Adipose tissue (tissue), 3 donors: ENCODE data around the gene DCLK2. TPM values are rescaled to one million over a fixed set of nuclear protein-coding genes. Genes with fewer than 3 reads are reported as not detected.

Experiments
- H3K27ac ChIP-seq: one replicate; pipeline ENCODE4 v1.5.1; 2013; ENCODE audit warnings: low read depth, low read length
- WGBS, 3 donors: extraction: QIAGEN DNeasy Blood & Tissue Kit; methylation state at CpG; one replicate each; pipeline ENCODE4 v1.1.7; 2013; 5-methylcytosine and 5-hydroxymethylcytosine counted together
- polyA plus RNA-seq, 3 donors: library from polyadenylated mRNA; stranded (reverse); fragments of 200-250 nt; gene quantifications; one replicate each; pipeline ENCODE4 v1.2.3, GENCODE V29; 2013
- donor health status: healthy with polysubstance abuse.
- donor health status: Bipolar disorder and iron deficiency.
- donor health status: healthy.

The DCLK2 gene
- polyA plus RNA-seq, 3 donors: 0.93 to 3.7 (median 2.3) TPM

DNA sequence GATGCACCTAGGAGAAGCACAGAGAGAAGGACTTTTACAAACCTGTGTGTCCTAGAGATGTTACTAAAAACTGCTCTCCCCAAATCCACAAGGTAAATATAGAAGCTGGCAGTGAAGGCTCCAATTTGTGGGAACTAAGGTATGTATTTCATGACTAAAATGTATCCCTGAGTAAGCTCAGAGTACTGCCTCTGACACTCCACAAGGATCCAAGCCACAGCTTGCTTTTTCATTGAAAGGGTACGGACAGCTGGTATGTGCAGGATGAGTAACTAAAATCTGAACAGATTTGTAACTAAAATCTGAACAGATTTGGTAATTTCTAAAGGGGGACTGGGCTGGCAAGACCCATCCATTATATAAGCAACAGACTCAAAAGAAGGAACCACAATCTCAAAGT lies 187.6 kb downstream of the DCLK2 start:
- 100% methylated on average over 1 of the region's 1 CpG for WGBS, 3 donors
- H3K27ac ChIP-seq: no peak overlapping the region

DNA sequence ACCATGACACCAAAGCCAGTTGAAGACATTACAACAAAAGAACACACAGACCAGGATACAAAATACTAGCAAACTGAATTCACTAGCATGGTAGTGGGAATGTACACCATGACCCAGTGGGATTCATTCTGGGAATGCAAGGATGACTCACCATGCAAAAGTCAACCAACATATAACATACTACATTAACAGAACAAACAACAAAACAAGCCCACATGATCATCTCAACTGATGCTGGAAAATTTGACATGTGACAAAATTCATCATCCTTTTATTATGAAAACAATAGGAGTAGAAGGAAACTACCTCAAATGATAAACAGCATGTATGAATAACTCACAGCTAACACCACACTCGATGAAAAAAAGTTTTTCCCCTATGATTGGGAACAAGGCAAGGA lies 190.2 kb downstream of the DCLK2 start:
- WGBS, 3 donors: 92 to 100% (median 97%) methylated on average over 1 of the region's 1 CpG
- no peak overlapping the region for H3K27ac ChIP-seq

DNA sequence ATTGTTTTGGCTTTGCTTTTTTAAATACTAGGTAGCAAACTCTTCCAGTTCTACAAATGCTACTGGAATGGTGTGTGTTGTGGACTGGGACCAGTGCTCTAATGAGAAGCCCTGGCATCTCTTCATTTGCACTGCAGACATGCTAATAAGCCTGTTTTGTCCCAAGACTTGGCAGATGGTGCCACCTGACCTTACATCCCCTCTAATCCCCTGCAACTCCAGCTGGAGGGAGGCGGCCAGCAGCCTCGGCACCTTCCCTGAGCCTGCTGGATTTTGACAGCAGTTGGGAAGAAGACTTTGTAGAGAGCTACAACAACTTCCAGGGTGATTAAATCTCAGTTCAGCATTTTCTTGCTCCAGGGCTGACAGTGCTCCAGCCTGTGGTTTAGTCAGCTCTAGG lies 200.0 kb downstream of the DCLK2 start:
- H3K27ac ChIP-seq: no peak overlapping the region
- WGBS, 3 donors: 86 to 91% (median 88%) methylated on average over 2 of the region's 2 CpGs

DNA sequence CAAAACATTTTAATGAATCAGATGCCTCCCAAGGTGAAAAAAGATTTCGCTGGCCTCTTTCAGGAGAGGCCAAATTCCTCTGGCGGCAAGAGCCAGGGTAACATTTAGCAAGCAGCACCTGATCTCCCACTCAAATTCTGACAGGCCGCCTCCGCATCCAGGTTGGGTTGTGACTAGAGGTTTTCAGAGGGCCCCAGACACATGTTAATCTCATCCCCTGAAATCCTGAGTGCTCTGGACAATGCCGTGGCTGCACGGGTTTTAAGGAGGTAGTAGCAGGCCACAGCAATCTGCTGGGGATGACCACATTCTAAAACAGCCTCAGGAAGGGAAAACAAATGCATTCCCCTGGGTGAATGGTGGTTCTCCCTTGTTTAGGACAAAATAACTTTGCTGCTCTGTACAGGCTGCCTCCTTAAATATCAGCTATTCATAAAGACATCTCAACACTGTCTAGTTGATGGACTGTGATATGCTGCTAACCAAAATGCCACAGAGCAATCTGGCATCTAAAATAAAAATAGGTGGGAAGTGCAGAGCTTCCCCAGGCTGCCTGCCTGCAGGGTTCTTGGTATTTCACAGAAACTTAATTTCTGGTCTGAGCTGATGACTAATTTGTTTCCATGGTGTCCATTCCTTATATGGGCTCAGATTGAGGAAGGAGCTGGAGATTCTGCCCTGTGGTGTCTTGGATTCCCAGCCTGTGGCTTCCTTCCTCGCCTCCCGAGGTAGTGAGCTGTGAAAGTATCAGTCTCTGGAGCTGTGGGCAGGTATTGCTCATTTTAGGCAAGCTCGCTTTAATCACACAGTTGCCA lies 202.0 kb downstream of the DCLK2 start:
- H3K27ac ChIP-seq: no peak overlapping the region
- WGBS, 3 donors: 64 to 87% (median 68%) methylated on average over 9 of the region's 9 CpGs

DNA sequence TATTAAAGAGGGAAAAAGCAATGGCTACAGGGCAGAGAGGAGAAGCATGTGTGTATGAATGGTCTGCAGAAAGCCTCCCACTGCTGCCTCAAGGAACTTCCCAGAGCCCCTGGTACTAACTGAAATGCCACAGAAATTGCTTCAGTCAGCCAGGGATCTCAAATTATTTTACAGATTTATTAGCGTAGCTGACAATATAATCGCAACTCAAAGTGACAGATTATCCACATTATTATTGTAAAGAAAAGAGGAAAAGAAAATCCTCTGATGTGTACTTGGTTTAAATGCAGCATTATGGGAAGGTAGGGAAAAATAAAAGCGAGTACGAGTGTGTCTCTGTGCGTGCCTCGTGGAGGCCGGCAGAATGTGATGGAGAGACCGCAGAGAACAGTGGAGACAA lies 202.7 kb downstream of the DCLK2 start:
- WGBS, 3 donors: 96 to 97% (median 97%) methylated on average over 8 of the region's 8 CpGs
- H3K27ac ChIP-seq: no peak overlapping the region

DNA sequence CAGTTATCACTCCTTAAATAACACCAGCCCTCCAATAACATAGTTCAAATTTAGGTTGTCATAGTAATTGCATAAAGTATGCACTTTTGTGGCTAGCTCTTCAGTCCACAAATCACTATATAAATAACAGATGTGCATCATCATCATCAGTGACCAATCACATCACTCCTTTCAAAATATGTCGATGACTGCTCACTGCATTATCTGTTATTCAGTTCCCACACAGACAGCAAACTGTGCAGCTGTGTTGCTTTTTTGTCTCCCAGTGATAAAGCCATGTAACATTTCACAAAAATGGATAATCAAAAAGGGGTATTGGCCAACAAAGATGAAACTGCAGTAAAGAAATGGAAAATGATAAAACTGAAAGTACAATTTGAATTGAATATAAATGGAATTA lies 205.4 kb downstream of the DCLK2 start:
- 84 to 93% (median 85%) methylated on average over 1 of the region's 1 CpG for WGBS, 3 donors

DNA sequence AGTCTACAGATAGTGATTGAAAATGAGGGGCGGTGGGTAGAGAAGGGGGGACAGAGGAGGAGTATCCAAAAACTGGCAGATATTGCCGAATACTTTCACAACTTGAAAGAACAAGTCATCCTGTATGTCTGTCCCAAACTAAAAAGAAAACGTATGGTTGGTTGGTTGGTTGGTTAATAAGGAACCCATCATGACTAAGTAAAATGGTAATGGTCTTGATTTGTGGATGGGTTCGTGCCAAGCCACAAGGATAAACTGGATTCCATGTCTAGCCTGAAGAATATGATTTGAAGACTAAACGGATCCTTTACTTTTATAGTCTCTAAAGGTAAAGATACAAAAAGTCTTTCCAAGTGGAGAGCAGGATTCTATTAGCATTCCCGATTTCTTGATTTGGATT lies 208.4 kb downstream of the DCLK2 start:
- 80 to 88% (median 86%) methylated on average over 6 of the region's 6 CpGs for whole genome bisulfite sequencing, 3 donors
- no peak overlapping the region for H3K27ac ChIP-seq

More for the DNA sequence above, 205.4 kb downstream of the DCLK2 start:
- H3K27ac ChIP-seq: no peak overlapping the region

DNA sequence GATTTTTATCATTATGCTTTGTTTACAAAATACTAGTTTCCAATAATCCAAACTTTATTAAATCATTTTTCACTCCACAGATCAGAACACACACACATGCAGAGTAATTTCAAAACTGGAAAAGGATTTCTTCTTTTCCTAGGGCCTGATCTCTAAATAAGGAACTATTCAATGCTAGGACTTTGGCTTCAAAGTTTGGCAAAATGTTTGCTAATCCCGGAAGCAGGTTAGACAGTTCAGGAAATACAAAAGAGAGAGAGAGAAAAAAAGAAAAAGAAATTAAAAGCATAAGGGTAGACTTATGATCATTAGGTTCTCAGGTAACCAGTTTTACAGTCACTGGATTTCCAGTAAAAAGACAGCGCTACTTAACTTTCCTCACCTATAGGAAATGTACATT lies 211.0 kb downstream of the DCLK2 start:
- H3K27ac ChIP-seq: no peak overlapping the region
- WGBS, 3 donors: 67 to 88% (median 71%) methylated on average over 2 of the region's 2 CpGs

DNA sequence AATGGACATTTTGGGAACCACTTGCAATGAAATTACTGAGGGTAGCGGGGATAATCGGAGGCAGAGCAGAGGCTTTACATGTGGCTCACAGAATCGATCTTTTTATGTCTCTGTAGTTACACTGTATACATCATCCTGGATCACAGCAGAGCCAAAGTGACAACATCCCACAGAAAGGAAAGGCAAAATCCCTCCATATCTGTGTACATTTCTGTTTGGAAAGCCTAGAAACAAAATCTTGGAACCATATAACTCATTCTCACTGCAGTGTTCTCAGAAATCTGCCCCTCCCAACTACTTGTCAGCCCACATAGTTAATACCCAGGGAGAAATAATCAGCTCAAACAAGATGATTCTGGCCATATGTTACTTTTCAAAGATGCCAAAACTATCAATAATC lies 211.6 kb downstream of the DCLK2 start:
- whole genome bisulfite sequencing, 3 donors: 79 to 90% (median 87%) methylated on average over 3 of the region's 3 CpGs

DNA sequence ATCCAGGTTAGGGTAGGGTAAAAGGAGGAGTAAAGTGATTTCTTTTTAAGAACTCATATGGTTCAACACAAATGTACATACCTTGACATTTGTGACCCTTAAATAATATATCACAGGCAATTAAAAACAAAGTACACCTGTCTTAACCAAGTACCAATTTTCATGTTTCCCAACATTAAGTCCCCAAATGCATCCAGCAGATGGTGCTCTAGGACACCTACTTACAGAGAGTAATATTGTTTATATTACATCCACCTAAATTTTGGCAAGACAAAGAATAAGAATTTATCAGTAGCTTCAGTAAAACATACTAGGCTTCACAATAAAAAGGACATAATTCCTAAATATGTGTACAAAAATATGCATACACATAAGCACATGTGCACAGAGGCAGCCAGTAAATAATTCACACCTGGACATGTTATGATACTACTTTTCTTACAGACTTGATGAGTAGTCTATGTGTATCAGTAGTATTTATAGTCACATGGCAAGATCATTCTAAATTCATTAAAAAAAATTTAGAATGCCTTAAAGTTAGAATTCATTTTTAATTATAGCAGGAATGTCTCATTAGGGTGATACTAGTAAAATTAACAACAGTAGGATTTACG lies 219.7 kb downstream of the DCLK2 start:
- no peak overlapping the region for H3K27ac ChIP-seq
- 94 to 98% (median 98%) methylated on average over 1 of the region's 1 CpG for WGBS, 3 donors

More for the DNA sequence above, 211.6 kb downstream of the DCLK2 start:
- no peak overlapping the region for H3K27ac ChIP-seq

DNA sequence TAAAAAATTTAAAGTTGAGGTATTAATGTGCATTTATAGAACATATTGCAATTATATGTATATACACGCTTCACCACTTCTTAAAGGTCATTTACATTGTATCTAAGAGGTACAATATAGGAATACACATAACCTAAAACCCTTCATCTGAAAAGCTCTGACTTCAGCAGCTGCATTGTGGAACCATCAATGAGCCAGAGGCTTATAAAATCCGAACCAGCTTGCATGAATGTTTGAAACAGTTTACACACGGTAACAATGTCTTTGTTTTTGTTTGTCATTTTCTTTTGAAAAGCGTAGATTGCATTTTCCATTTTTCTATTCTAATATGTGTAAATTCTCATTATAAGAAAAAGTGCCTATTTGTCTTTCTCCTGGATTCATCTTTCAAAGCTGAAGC lies 221.6 kb downstream of the DCLK2 start:
- WGBS, 3 donors: 94 to 97% (median 95%) methylated on average over 4 of the region's 4 CpGs
- H3K27ac ChIP-seq: no peak overlapping the region

DNA sequence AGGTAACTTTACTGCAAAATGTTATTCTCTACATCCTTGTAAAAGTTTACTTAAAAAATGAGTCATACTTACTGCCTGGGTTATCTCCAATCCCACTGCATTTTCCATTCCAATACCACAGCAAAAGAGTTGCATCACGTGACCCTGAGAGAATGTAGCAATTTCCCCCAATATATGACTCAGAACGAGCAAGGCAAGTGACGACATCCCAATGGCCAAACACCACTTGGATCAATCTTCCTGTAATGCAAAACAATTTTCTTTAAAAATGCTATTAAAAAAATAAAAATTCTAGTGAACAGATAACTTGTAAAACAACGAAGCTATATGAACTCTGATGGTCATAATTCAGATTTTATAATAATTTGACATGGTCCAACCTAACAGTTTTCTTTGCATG lies 224.3 kb downstream of the DCLK2 start:
- H3K27ac ChIP-seq: no peak overlapping the region

DNA sequence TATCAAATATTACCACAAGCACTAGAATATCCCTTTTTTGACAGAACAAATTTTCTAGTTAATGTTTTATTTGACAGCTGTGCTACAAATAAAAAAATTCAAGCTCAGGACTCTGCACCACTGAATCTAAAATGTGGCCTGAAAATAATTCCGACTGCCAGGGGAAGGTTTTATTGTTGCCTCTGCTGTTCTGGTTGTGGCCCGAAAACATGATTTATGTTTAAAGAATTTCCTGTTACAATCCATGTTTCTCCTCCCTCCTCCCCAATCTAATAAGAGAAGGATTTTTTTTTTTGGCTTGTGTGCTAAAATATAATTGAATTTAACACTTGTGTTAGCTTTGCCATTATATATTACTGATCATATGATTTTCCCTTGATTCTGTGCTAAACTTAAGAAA lies 227.8 kb downstream of the DCLK2 start:
- WGBS, 3 donors: 46 to 63% (median 47%) methylated on average over 2 of the region's 2 CpGs
- H3K27ac ChIP-seq: no peak overlapping the region

More for the DNA sequence above, 224.3 kb downstream of the DCLK2 start:
- 50 to 72% (median 53%) methylated on average over 4 of the region's 4 CpGs for WGBS, 3 donors

DNA sequence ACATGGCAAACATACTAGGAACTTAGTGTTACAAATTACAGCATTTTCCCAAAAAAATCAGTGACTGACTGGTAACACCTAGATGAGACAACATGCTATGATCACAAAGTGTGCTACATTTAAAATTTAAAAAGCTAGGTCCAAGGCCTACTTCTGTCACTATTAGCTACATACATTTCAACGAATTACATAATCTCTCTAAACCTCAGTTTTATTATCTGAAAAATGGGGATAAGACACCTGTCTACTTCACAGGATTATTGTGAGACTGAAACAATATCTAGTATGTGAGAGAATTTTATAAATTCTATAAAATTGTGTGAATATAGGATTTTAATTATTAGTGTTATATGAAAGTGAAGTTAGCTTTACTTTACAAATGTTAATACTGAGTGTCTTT lies 228.5 kb downstream of the DCLK2 start:
- no peak overlapping the region for H3K27ac ChIP-seq
- WGBS, 3 donors: 50 to 94% (median 91%) methylated on average over 1 of the region's 1 CpG
